ENCODE results near the gene LIMD2. TPM values are rescaled to one million over a fixed set of nuclear protein-coding genes. Genes with fewer than 3 reads are reported as not detected.
"Not testable (repeated sequence)": the region's sequence is repeated elsewhere in the genome, so short reads cannot be mapped to it uniquely, and the experiment has no call there.

LIMD2 gene
- total RNA-seq, 4 donors from 2014 or later = 3.9 to 10.7 (median 7.2) TPM

DNA sequence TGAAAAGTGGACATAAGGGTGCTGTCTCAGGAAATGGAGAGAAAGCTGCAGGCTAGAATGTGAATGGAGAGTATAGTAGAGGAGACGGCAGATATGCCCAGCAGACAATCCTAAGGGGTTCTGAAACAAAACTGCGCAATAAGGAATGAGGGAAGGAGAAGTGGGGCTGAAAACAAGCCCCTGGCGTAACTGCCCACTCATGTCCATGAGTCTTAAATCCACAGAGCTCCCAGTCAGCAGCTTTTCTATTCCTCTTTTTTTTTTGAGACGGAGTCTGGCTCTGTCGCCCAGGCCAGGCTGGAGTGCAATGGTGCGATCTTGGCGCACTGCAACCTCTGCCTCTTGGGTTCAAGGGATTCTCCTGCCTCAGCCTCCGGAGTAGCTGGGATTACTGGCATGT lies 35.8 kb upstream of the LIMD2 start:
- no peaks in the 10 kb centered on the region for H3K27me3 ChIP-seq
- H3K4me1 ChIP-seq = peaks cover 6 to 7% of the 10 kb centered on the region in 2 donors
- H3K4me3 ChIP-seq (replicated peaks in 1 of 3) = no peak overlapping the region
- no peak for DNase-seq
- 91 to 92% methylated on average over 8 of the region's 8 CpGs for WGBS, 2 donors
- H3K36me3 ChIP-seq = no peaks in the 10 kb centered on the region
- intact Hi-C loops (cut with DNase I) = no loop called here
- H3K9me3 ChIP-seq = no peaks in the 10 kb centered on the region
- no peak overlapping the region for H3K27ac ChIP-seq
- no peak for TF ChIP-seq POLR2A (IDR thresholded peaks at IDR 0.05)
- no peak for TF ChIP-seq CTCF (IDR thresholded peaks at IDR 0.05)

GRCh38 chr17:63722403-63722802 lies 22.5 kb upstream of the LIMD2 start:
- H3K36me3 ChIP-seq = peaks cover 0 to 5% of the 10 kb centered on the region in 2 donors
- intact Hi-C loops (cut with DNase I) = no loop called here
- TF ChIP-seq POLR2A (IDR thresholded peaks at IDR 0.05) (no peak), CTCF (IDR thresholded peaks at IDR 0.05) (no peak)
- no peak overlapping the region for H3K4me3 ChIP-seq (replicated peaks in 1 of 3)
- DNase-seq = no peak
- H3K9me3 ChIP-seq = no peaks in the 10 kb centered on the region
- no peak overlapping the region for H3K27ac ChIP-seq
- no peaks in the 10 kb centered on the region for H3K27me3 ChIP-seq
- WGBS, 2 donors = 75 to 80% methylated on average over 2 of the region's 2 CpGs
- H3K4me1 ChIP-seq = no peaks in the 10 kb centered on the region

DNA sequence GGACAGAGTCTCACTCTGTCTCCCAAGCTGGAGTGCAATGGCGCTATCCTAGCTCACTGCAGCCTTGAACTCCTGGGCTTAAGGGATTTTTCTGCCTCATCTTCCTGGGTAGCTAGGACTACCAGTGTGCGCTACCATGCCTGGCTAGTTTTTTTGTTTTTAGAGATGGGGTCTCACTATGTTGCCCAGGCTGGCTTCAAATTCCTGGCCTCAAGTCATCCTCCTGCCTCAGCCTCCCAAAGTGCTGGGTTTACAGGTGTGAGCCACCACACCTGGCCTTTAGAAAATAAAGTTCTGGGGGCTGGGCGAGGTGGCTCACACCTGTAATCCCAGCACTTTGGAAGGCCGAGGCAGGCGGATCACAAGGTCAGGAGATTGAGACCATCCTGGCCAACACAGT lies 20.3 kb upstream of the LIMD2 start:
- H3K9me3 ChIP-seq; H3K4me3 ChIP-seq (replicated peaks in 1 of 3); H3K36me3 ChIP-seq; H3K27me3 ChIP-seq; H3K4me1 ChIP-seq; DNase-seq; H3K27ac ChIP-seq; intact Hi-C loops (cut with DNase I): not testable (repeated sequence)
- 95 to 98% methylated on average over 5 of the region's 5 CpGs for WGBS, 2 donors

- H3K4me1 ChIP-seq = no peaks in the 10 kb centered on the region
- H3K9me3 ChIP-seq = no peaks in the 10 kb centered on the region
- H3K4me3 ChIP-seq (replicated peaks in 1 of 3) = no peak overlapping the region
- no peaks in the 10 kb centered on the region for H3K27me3 ChIP-seq
- intact Hi-C loops (cut with DNase I) = no loop called here
- 77 to 82% methylated on average over 5 of the region's 5 CpGs for WGBS, 2 donors
- H3K27ac ChIP-seq = no peak overlapping the region
- DNase-seq = no peak
- no peaks in the 10 kb centered on the region for H3K36me3 ChIP-seq
- TF ChIP-seq CTCF (IDR thresholded peaks at IDR 0.05) (no peak), POLR2A (IDR thresholded peaks at IDR 0.05) (no peak)
These were observed 19.1 kb upstream of the LIMD2 start for GRCh38 chr17:63718988-63719387.

- Histone ChIP-seq H3K27me3 (no peaks in the 10 kb centered on the region), H3K4me1 (no peaks in the 10 kb centered on the region), H3K9me3 (no peaks in the 10 kb centered on the region), H3K27ac (no peak overlapping the region), H3K36me3 (peaks cover 4 to 13% of the 10 kb centered on the region in 2 donors), H3K4me3 (replicated peaks in 1 of 3) (no peak overlapping the region)
- TF ChIP-seq POLR2A (IDR thresholded peaks at IDR 0.05) = no peak
- TF ChIP-seq CTCF (IDR thresholded peaks at IDR 0.05) = no peak
- intact Hi-C loops (cut with DNase I) = no loop called here
- DNase-seq = no peak
- WGBS, 2 donors = 86 to 90% methylated on average over 3 of the region's 3 CpGs
These were observed 16.5 kb upstream of the LIMD2 start for GRCh38 chr17:63716426-63716825.

Data from thyroid gland (tissue), 4 donors.